Pulmonary artery endothelial cell (primary cell): ENCODE measurements around the gene FHIP1B. TPM values are rescaled to one million over a fixed set of nuclear protein-coding genes. Genes with fewer than 3 reads are reported as not detected.
"Not testable (repeated sequence)": the region's sequence is repeated elsewhere in the genome, so short reads cannot be mapped to it uniquely, and the experiment has no call there.

ENCODE experiments used
- DNase-seq: peaks from one replicate; pipeline ENCODE4 v3.0.0-alpha.2; 2011; ENCODE audit warnings: low read depth, low spot score
- total RNA-seq: library from RNA; depleted of rRNA; stranded (reverse); fragments of >200 nt; gene quantifications from 2 replicates; pipeline ENCODE4 v1.2.3, GENCODE V29; 2014

The FHIP1B gene
- total RNA-seq: 8.0 and 8.4 TPM in 2 replicates

GRCh38 chr11:6234387-6235107 is at the start of gene FHIP1B:
Gene FHIP1B, minus strand, starts transcription at chr11:6234636. Its CDS starts 10,120 bp downstream, at chr11:6224516.
- peak; percentile 99 for DNase-seq

GRCh38 chr11:6283453-6284023 is 49.1 kb upstream of the FHIP1B start:
- no peak for DNase-seq

GRCh38 chr11:6280809-6281208 is 46.4 kb upstream of the FHIP1B start:
- not testable (repeated sequence) for DNase-seq

GRCh38 chr11:6273188-6273587 is 38.8 kb upstream of the FHIP1B start:
- DNase-seq: no peak

- no peak for DNase-seq
Measured at GRCh38 chr11:6271598-6271997, 37.2 kb upstream of the FHIP1B start.

GRCh38 chr11:6270584-6271246 is 36.3 kb upstream of the FHIP1B start:
- DNase-seq: no peak

- DNase-seq: no peak
Measured at GRCh38 chr11:6269994-6270393, 35.6 kb upstream of the FHIP1B start.

- DNase-seq: no peak
Measured at GRCh38 chr11:6268820-6269219, 34.4 kb upstream of the FHIP1B start.

GRCh38 chr11:6263662-6264061 is 29.2 kb upstream of the FHIP1B start:
- no peak for DNase-seq

- no peak for DNase-seq
Measured at GRCh38 chr11:6260207-6260726, 25.8 kb upstream of the FHIP1B start.

- no peak for DNase-seq
Measured at GRCh38 chr11:6258571-6259081, 24.2 kb upstream of the FHIP1B start.

GRCh38 chr11:6258141-6258540 is 23.7 kb upstream of the FHIP1B start:
- DNase-seq: no peak

- no peak for DNase-seq
Measured at GRCh38 chr11:6253197-6253596, 18.8 kb upstream of the FHIP1B start.

GRCh38 chr11:6251990-6252473 is 17.6 kb upstream of the FHIP1B start:
- no peak for DNase-seq

GRCh38 chr11:6251120-6251733 is 16.8 kb upstream of the FHIP1B start:
- DNase-seq: no peak

GRCh38 chr11:6249770-6250555 is 15.5 kb upstream of the FHIP1B start:
- DNase-seq: peak; percentile 57

- DNase-seq: not testable (repeated sequence)
Measured at GRCh38 chr11:6248897-6249296, 14.5 kb upstream of the FHIP1B start.

GRCh38 chr11:6248248-6248647 is 13.8 kb upstream of the FHIP1B start:
- no peak for DNase-seq

GRCh38 chr11:6245536-6245935 is 11.1 kb upstream of the FHIP1B start:
- DNase-seq: no peak

- DNase-seq: no peak
Measured at GRCh38 chr11:6241316-6241715, 6.9 kb upstream of the FHIP1B start.

GRCh38 chr11:6240781-6241180 is 6.3 kb upstream of the FHIP1B start:
- DNase-seq: no peak
